PC-3 (cell line): Measurements from ENCODE around the gene ACOXL.

Experiments
- CTCF ChIP-seq: fragments of 300-600 bp; sonication (generic); conservative IDR thresholded peaks from 2 replicates; pipeline ENCODE4 v1.5.1; 2017; ENCODE audit warnings: antibody characterized with exemption, low read depth, mild to moderate bottlenecking, low read length
- EZH2 ChIP-seq: fragments of 300-600 bp; sonication (generic); IDR thresholded peaks from one replicate; pipeline ENCODE4 v1.6.1; 2017; ENCODE audit warnings: antibody characterized with exemption, mild to moderate bottlenecking, low read length; ENCODE audit not compliant: unreplicated experiment

- no peak for TF ChIP-seq EZH2
- no peak for TF ChIP-seq CTCF
Measured at GRCh38 chr2:110774701-110775100, 42.3 kb downstream of the ACOXL start.
